GM12892 (cell line): ENCODE data around the gene ATP13A3.
"Not testable (repeated sequence)": the region's sequence is repeated elsewhere in the genome, so short reads cannot be mapped to it uniquely, and the experiment has no call there.

Source experiments
- DNase-seq: peaks from one replicate; pipeline ENCODE4 v3.0.0; 2011; ENCODE audit not compliant: insufficient read length
- FAIRE-seq: peaks from 2 replicates; lab custom pipeline; 2011; peaks lifted over from hg19 to GRCh38; lab: Jason Lieb, UNC
- POLR2A ChIP-seq: IDR thresholded peaks from 2 replicates; pipeline ENCODE4 v1.6.1; 2011; ENCODE audit warnings: low read depth, low read length, control low read depth
- POLR2AphosphoS5 ChIP-seq: IDR thresholded peaks from 2 replicates; pipeline ENCODE4 v1.6.1; 2011; ENCODE audit warnings: low read depth, low read length, control low read depth
- TAF1 ChIP-seq: IDR thresholded peaks from 2 replicates; pipeline ENCODE4 v1.6.1; 2011; ENCODE audit warnings: low read depth, mild to moderate bottlenecking, control low read depth, low read length, borderline replicate concordance

ATP13A3 gene

DNA sequence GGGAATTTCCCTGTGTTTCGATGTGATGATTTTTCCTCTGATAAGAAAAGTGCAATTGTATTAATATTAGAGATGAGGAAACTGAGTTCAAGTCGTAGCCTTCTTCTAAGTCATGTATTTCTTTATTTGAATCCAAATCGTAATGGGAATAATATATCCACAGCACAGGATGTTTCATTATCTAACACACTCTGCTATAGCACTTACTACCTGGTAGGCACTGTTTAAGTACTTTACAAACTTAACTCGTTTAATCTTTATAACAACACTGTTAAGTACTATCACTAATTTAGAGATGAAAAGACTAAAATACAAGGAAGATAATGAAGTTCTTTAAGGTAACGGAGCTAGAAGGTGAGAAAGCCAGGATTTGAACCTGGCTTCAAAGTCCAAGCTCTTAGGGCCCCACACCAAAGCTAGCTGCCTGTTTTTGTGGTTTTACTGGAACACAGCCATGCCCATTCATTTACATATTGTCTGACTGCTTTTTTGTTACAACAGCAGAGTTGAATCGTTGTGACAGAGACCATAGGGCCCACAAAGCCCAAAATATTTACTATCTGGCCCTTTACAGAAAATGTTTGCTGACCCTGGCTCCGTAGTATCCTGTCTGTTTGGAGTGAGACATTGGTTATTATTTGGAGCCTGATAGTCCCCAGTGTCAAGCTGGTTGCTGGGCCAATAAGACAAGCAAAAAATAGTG, 9.6 kb upstream of the ATP13A3 start:
- no peak for TF ChIP-seq TAF1
- FAIRE-seq (no peak), DNase-seq (no peak)

DNA sequence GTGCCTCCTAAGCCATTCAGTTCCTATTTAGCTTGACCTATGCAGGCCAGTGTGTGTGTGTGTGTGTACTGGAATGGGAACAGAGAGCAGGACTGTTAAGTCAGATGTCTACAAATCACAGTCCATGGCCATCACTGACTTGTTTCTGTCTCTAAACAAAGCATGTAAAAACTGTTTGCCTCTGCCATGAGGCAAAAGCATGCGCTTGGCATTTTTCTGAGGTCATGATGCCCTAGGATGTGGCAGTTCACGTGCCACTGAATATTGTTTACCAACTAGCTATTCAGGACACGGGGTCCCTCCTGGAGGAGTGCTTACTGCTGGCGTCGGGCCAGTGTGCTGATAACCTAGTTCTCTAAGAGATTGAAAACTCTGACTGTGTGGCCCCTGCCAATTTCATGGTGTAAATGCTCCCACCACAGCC, 8.2 kb upstream of the ATP13A3 start:
- TF ChIP-seq TAF1 (no peak), POLR2A (no peak), POLR2AphosphoS5 (no peak)
- FAIRE-seq (no peak), DNase-seq (no peak)

DNA sequence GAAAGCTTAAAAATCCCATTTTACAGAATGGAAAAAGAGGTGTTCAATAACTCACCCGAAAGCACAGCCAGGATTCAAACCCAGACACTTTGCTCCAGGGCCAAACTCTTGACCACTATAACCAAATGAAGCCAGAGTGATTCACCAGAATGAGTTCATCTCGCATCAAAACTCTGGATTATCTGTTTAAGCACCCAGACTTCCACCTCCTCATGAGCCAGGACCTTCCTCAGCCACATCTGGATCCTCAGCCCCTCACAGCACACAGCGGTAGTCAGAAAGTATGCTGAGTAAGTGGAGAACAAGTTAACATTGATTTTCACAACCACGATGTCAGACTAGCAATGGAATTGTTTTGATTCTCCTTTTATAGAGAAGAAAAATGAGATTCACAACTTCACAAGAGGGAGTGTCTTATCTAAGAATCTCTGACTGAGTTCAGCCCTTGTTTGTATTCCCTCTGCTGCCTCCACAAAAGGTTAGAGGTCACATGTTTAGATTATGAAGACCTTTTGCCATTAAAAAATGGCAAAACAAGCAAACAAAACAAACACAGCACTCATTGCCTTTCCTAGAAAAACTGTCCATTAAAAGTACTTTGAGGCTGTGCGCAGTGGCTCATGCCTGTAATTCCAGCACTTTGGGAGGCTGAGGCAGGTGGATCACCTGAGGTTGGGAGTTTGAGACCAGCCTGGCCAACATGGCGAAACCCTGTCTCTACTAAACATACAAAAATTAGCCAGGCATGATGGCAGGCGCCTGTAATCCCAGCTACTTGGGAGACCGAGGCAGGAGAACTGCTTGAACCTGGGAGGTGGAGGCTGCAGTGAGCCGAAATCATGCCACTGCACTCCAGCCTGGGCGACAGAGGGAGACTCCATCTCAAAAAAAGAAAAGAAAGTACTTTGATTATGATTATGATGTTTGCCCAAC, 7.5 kb upstream of the ATP13A3 start:
- not testable (repeated sequence) for DNase-seq, FAIRE-seq

GRCh38 chr3:194492001-194492400, 5.2 kb upstream of the ATP13A3 start:
- DNase-seq (no peak), FAIRE-seq (no peak)
- TF ChIP-seq POLR2AphosphoS5, result no peak
- no peak for TF ChIP-seq POLR2A
- no peak for TF ChIP-seq TAF1

DNA sequence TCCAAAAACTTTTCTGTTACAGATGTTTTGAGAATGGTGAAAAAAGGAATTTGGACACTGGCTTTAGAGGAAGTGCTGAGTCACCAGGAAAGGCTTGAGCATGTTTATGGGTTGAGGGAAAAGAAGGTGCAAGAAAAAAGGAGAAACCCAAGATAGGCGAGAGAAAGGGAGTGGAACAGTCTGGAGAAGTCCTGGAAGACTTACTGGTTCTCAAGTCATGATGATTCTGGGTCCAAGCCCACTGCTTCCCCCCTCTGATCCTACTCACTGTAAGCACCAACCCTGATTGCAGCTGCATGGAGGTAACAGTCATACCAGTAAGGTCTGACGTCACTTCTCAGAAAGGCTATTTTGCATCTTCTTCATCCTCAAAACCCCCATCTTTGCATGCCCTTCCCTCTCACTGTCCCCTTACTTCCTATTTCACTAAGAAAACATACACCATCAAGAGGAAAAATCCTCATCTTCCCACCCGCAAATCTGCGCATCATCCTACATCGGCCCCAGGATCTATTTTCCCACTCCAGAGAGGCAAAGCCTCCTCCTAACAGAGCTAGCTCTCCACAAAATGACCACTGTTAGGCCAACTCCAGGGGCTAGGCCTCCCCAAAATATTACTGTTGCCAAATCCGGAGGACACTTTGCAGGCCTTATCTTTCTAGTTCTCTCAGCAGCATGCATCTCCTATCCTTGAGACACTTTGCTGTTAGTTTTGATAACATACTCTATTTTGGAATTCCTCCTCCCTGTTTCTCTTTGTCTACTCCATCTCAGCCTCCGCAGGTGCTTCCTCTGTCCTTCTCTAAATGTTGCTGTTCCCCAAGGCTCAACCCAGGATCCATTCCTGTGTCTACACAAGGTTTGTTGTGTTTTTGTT, 3.2 kb upstream of the ATP13A3 start:
- FAIRE-seq, result peak; percentile 95
- peak; percentile 41 for DNase-seq
- TF ChIP-seq TAF1 (no peak), POLR2AphosphoS5 (no peak; the same call in 1 of the 2 replicates), POLR2A (peak; percentile 26; the same call in 1 of the 2 replicates)

DNA sequence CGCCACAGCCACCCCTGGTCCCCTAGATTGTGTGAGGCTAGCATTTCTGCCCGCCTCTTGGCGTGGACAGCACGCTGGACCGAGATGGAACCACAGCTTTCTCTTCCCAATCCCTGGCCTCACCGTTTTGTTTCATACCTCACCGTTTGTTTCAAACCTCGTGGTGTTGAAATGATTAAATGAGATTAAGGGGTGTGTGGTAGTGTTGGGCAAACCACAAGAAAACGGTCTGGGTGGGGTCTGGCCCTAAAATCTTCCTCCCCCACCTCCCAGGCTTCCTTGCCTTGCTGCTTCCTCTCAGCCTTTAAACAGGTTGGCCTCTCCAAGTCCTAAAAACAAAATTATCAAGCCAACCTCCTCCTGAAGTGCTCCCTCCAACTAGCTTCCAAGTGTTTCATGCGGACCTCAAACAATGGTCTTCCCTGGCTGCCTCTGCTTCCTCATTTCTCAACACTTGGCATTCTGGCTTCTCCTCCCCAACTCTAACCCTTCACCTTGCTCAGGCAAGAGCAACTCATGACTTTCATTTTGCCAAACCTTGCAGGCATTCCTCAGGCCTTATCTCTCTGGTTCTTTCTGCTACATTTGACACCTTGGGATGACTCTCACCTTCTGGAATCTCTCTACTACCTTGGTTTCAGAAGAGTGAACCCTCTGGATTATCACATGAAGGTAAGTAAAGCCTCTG, 1.4 kb upstream of the ATP13A3 start:
- TF ChIP-seq POLR2AphosphoS5, result no peak
- TF ChIP-seq TAF1, result no peak
- no peak for TF ChIP-seq POLR2A
- FAIRE-seq, result no peak
- no peak for DNase-seq

- FAIRE-seq, result no peak
- peak; percentile 49 for TF ChIP-seq POLR2A
- peak; percentile 57; the same call in 1 of the 2 replicates for TF ChIP-seq TAF1
- peak; percentile 45 for TF ChIP-seq POLR2AphosphoS5
- peak; percentile 48 for DNase-seq
Measured at GRCh38 chr3:194487289-194488054, 670 bp upstream of the ATP13A3 start.

DNA sequence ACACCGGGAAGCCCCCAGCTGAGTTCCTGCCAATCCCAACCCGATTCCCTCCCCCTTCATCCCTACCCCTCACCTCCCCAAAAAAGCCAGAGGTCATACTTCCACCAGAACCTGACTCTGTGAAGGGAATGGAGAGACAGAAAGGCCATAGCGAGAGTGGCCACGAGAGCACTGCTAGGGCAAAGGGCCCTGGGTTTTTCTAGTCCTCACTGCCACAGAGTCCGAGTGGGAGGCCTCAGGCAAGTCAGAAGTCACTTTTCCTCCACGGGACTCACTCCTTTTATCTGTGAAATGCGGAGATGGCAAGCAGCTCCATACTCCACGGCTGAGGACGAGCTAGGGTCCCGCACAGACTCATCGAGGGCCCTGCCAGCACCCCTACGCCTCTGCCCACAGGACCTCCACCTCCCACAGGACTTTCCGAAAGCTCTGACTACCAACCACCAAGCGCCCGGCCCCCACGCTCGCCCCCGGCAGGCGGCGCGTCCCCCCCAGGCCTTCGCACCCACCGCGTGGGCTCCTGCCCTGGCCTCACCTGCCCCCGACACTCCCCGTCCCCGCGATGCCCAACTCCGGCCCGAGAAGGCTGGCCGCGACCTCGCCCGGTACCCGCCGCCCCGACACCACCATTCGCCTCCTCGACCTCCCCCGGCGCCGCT, 792 bp downstream of the ATP13A3 start:
- DNase-seq, result peak; percentile 34
- TF ChIP-seq POLR2AphosphoS5, result peak; percentile 37; the same call in 1 of the 2 replicates
- no peak for TF ChIP-seq TAF1
- no peak for FAIRE-seq

DNA sequence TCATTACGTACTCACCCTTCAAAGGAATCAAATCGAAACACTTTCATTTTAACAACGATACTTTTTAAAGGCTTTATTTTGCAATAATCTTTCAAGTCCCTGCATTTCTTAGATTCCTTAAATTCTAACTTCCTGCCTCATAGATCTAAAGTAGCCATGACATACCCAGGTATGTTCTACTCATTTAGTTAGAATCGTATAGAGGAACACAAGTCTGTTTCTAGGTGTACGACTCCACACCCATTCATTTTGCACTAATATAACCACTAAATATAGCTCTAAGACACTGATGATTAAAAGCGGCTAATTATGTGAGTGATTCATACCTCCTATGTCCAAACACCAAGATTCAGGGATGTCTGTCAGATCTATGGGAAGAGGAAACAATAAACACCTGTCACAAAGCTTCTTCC, 1.3 kb downstream of the ATP13A3 start:
- FAIRE-seq (no peak), DNase-seq (no peak)
- TF ChIP-seq TAF1 (no peak), POLR2A (no peak), POLR2AphosphoS5 (no peak)

GRCh38 chr3:194484614-194485013, 2.2 kb downstream of the ATP13A3 start:
- DNase-seq, result no peak
- FAIRE-seq, result no peak
- TF ChIP-seq POLR2A (no peak), TAF1 (no peak), POLR2AphosphoS5 (no peak)
